Epithelial cell of esophagus (primary cell): ENCODE data around the gene PCSK6.

Source experiments
- DNase-seq: peaks from one replicate; pipeline ENCODE4 v3.0.0; 2010; ENCODE audit warnings: low read depth
- H3K4me3 ChIP-seq: 2 replicates; pipeline ENCODE4 v1.5.1; 2011; ENCODE audit warnings: mild to moderate bottlenecking, low read length, control low read depth
- TF ChIP-seq, protein P1 (sequence below): IDR thresholded peaks from 2 replicates; pipeline ENCODE4 v1.5.1; 2011; ENCODE audit warnings: low read depth, mild to moderate bottlenecking, low read length, control low read depth, inconsistent platforms; ENCODE audit not compliant: insufficient read depth; ENCODE audit errors: missing control alignments

Gene PCSK6

DNA sequence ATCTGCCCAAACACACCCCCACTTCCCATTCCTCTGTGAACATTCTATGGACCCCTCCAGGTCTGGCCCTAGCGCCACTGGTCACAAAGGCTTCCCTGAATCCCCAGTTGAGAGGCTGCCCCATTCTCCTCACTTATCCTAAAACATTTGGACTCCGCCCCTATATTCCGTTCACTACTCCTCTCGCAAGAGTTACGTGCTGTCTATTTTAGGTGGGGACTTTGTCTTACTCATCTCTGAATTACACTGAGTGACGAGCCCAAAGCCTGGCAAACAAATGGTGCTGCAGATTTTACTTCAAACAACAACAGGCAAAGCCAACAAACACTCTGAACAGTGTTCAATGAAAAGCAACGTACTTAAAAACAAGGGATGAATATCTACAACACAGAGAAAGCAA, 14.5 kb downstream of the PCSK6 start:
- TF ChIP-seq, protein P1, sequence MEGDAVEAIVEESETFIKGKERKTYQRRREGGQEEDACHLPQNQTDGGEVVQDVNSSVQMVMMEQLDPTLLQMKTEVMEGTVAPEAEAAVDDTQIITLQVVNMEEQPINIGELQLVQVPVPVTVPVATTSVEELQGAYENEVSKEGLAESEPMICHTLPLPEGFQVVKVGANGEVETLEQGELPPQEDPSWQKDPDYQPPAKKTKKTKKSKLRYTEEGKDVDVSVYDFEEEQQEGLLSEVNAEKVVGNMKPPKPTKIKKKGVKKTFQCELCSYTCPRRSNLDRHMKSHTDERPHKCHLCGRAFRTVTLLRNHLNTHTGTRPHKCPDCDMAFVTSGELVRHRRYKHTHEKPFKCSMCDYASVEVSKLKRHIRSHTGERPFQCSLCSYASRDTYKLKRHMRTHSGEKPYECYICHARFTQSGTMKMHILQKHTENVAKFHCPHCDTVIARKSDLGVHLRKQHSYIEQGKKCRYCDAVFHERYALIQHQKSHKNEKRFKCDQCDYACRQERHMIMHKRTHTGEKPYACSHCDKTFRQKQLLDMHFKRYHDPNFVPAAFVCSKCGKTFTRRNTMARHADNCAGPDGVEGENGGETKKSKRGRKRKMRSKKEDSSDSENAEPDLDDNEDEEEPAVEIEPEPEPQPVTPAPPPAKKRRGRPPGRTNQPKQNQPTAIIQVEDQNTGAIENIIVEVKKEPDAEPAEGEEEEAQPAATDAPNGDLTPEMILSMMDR, result no peak

DNA sequence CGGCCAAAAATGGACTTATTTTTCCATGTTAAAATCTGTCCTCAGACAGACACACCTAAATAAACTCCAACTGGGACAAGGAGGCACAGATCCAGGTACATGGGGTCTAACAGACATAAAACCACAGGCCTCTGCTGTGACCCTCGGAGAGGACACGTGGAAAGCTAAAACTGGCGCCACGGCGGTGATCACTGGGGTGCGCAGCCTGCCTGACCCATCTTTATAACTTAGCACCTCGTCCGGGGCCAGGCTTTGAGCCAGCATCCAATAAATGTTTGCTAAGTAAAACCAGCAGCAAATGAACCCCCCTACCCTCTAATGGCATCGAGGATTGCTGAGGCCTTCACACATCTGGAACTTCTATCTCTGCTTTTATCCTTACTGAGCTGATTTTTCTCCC, 15.3 kb downstream of the PCSK6 start:
- DNase-seq, result no peak
- TF ChIP-seq, protein P1, result no peak

More for the DNA sequence above, 14.5 kb downstream of the PCSK6 start:
- no peak overlapping the region for H3K4me3 ChIP-seq
- DNase-seq, result no peak

DNA sequence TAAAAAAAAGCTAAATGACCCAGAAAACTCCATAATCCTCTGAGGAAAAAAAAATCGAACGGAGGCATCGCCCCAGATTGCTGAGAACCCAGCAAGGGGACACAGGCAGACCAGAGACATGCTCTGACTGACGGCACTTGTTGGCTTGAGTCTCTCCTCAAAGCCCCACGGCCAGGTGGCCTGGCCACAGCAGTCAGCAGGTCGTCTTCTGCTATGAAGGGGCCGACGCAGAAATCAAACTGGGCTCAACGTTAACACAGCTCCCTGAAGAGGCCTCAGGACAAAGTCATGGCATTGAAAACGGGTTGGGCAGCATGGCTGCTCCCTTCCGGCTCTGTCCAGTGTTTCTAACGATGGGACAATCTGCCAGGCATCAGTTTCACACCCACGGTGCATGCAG, 17.5 kb downstream of the PCSK6 start:
- TF ChIP-seq, protein P1, result no peak
- DNase-seq, result no peak
- no peak overlapping the region for H3K4me3 ChIP-seq

More for the DNA sequence above, 15.3 kb downstream of the PCSK6 start:
- no peak overlapping the region for H3K4me3 ChIP-seq

DNA sequence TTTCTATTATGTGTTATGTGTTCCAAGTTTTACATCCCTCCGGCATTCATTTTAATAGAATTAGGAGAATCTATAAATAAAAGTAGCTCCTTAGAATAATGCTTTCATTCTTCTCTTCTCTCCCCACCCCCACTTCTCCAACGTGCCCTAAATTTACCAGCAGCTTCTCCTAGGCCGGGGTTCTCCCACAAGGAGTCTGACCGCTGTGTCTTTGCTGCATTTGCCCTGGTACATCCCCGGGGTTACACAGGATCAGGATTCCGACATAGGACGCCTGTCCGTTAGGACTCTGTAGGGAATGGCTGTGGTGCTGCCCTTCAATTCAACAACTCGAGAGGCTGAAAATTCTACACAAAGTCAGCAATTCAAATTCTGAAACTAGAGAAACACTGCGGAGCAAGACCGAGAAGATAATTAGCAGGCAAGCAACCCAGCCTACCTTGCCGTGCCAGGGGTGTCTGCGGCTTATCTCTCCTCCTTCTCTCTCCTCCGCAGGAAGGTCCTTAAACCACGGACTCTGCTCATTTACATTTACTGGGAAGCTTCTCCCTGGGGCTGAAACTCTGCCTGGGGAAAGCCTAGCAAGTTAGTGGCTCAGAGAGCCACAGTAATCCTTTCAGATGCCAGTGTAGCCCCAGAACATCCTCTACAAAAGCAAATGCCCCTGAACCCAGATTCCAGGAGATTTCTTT, 18.8 kb downstream of the PCSK6 start:
- H3K4me3 ChIP-seq, result no peak overlapping the region
- TF ChIP-seq, protein P1, result no peak
- DNase-seq, result no peak

DNA sequence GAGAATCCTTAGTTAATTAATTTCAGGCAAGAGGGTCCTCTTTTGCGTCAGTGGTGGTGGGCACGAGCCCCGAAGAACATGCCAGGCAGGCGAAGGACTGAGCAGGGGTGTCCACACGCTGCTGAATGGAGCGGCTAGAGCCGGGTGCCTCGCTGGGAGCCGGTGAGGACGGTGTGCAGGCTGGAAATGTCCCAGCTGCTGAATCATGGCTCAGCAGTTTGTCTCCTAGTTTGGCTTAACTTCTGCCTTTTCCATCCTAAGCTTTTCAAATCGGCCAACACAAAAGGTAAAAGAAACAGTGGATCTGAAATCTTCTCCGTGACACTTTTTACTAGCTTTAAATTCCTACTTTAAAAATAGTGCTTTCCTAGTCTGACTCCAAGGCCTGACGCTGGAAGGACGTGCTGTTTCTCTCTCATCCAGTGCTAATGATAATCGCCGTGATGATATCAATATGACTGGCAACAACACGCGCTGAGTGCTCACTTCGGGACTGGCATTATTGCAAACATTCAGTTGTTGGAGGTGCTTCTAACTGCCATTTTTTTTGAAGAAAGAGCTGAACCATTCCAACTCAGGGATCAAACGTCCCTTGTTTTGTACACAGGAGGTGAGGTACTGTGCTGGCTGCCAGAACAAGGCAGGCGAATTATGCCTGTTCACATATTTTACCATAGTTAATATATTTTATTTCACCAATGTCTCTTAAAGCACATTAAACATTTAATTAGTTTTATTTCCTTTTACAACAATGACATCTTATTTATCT, 19.8 kb downstream of the PCSK6 start:
- no peak for DNase-seq
- TF ChIP-seq, protein P1, result no peak
- no peak overlapping the region for H3K4me3 ChIP-seq

DNA sequence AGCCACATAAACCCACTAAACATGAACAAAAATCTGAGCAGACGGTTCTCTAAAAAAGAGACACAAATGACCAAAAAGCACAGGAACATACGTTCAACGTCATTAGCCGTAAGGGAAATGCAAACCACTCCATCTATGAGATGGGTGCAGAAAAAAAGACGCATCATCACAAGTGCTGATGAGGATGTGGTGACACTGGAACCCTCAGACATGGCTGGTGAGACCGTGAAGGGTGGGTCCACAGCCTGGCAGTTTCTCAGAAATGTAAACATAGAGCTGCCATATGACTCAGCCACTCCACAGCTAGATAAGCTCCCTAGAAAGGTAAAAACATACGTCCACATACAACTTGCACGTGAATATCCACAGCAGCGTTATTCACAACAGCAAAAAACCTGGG, 23.3 kb downstream of the PCSK6 start:
- no peak for DNase-seq
- TF ChIP-seq, protein P1, result no peak
- H3K4me3 ChIP-seq, result no peak overlapping the region
